Measurements from ENCODE around the gene AKAP10. TPM values are rescaled to one million over a fixed set of nuclear protein-coding genes. Genes with fewer than 3 reads are reported as not detected.

AKAP10 gene
- total RNA-seq, 1 experiment from 2014 or later: 34.1 TPM

DNA sequence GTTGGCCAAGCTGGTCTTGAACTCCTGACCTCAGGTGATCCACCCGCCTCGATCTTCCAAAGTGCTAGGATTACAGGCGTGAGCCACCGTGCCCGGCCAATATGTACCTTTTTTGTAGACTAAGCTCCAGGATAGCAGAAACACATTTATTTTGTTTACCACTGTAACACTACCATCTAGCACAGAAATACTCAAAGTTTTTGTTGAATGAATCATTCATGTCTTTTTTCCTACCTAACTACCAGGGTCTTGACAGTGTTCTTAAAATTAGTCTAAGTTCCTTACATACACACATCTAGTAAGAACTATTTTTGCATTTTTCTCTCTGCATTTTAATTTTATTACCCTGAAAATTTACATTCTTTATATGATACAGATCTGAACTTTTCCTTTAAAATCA, 44.4 kb downstream of the AKAP10 start:
- Mint-ChIP-seq H3K4me3 (ENCODE audit: unreplicated experiment) (no peak overlapping the region), H3K27me3 (ENCODE audit: insufficient read depth, unreplicated experiment) (no peaks in the 10 kb centered on the region), H3K36me3 (ENCODE audit: insufficient read depth, unreplicated experiment) (peaks cover 79% of the 10 kb centered on the region), H3K27ac (ENCODE audit: low read depth, unreplicated experiment) (no peak overlapping the region), H3K4me1 (ENCODE audit: insufficient read depth, unreplicated experiment) (peaks cover 5% of the 10 kb centered on the region), H3K9me3 (ENCODE audit: unreplicated experiment) (no peaks in the 10 kb centered on the region)
- ChIA-PET POLR2A (interaction anchor here (0.6 kb wide), 1 partner anchor 11 kb away, joined by 3 read pairs; no protein-coding TSS in a partner anchor), CTCF (no interaction called here)
- no TSS peak for BruUV-seq (replicated peaks)
- DNase-seq (ENCODE audit: unreplicated experiment): no peak
- TF ChIP-seq, protein P1, sequence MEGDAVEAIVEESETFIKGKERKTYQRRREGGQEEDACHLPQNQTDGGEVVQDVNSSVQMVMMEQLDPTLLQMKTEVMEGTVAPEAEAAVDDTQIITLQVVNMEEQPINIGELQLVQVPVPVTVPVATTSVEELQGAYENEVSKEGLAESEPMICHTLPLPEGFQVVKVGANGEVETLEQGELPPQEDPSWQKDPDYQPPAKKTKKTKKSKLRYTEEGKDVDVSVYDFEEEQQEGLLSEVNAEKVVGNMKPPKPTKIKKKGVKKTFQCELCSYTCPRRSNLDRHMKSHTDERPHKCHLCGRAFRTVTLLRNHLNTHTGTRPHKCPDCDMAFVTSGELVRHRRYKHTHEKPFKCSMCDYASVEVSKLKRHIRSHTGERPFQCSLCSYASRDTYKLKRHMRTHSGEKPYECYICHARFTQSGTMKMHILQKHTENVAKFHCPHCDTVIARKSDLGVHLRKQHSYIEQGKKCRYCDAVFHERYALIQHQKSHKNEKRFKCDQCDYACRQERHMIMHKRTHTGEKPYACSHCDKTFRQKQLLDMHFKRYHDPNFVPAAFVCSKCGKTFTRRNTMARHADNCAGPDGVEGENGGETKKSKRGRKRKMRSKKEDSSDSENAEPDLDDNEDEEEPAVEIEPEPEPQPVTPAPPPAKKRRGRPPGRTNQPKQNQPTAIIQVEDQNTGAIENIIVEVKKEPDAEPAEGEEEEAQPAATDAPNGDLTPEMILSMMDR (IDR thresholded peaks at IDR 0.05; ENCODE audit: unreplicated experiment): no peak
- intact Hi-C loops (cut with micrococcal nuclease): no loop called here

GRCh38 chr17:19928299-19928698, 49.3 kb downstream of the AKAP10 start:
- TF ChIP-seq, protein P1 (IDR thresholded peaks at IDR 0.05; ENCODE audit: unreplicated experiment): no peak
- no peaks in the 10 kb centered on the region for H3K27me3 Mint-ChIP-seq (ENCODE audit: insufficient read depth, unreplicated experiment)
- peak; percentile 56 for DNase-seq (ENCODE audit: unreplicated experiment)
- intact Hi-C loops (cut with micrococcal nuclease): no loop called here
- no TSS peak for BruUV-seq (replicated peaks)
- POLR2A ChIA-PET: interaction anchor here (0.7 kb wide), 1 partner anchor 8 kb away, joined by 4 read pairs; no protein-coding TSS in a partner anchor
- H3K4me1 Mint-ChIP-seq (ENCODE audit: insufficient read depth, unreplicated experiment): no peaks in the 10 kb centered on the region
- peaks cover 83% of the 10 kb centered on the region for H3K36me3 Mint-ChIP-seq (ENCODE audit: insufficient read depth, unreplicated experiment)
- no peak overlapping the region for H3K27ac Mint-ChIP-seq (ENCODE audit: low read depth, unreplicated experiment)
- H3K9me3 Mint-ChIP-seq (ENCODE audit: unreplicated experiment): no peaks in the 10 kb centered on the region
- CTCF ChIA-PET: no interaction called here
- H3K4me3 Mint-ChIP-seq (ENCODE audit: unreplicated experiment): no peak overlapping the region

DNA sequence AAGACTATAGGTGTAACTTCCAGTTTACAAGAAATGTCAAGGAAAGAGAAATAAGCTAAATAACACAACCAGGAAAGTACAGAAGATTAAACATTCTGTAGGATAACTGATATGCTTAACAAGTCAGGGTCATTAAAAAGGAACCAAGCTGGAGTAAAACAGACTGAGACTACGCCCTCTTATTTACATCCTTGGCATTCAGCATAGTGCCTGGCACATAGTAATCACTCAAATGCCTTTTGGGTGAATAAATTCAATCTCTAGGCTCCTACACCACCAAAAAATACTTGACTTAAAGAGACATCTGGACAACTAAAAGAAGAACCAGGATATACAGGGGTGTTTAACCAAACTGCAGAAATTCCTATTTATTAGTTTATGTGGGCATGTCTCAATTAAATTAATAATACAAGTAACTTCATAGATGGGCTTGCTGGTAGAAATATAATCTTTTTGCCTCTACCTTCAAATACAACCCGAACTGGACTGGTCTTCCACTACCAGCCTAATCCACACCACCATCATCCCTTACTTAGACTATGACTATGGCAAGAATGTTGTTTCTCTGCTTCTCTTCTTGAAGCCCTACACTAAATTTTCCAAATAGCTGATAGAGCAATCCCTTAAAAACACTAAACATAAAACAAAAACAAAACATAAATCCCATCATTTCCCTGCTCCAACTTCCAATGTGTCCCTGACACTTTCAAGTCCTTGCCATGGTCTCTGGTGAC, 62.2 kb downstream of the AKAP10 start:
- DNase-seq (ENCODE audit: unreplicated experiment): no peak
- BruUV-seq (replicated peaks): no TSS peak
- TF ChIP-seq, protein P1 (IDR thresholded peaks at IDR 0.05; ENCODE audit: unreplicated experiment): no peak
- Mint-ChIP-seq H3K36me3 (ENCODE audit: insufficient read depth, unreplicated experiment) (peaks cover 69% of the 10 kb centered on the region), H3K27ac (ENCODE audit: low read depth, unreplicated experiment) (peak overlapping the region; percentile 4), H3K27me3 (ENCODE audit: insufficient read depth, unreplicated experiment) (no peaks in the 10 kb centered on the region), H3K9me3 (ENCODE audit: unreplicated experiment) (no peaks in the 10 kb centered on the region), H3K4me3 (ENCODE audit: unreplicated experiment) (no peak overlapping the region), H3K4me1 (ENCODE audit: insufficient read depth, unreplicated experiment) (peaks cover 18% of the 10 kb centered on the region)
- CTCF ChIA-PET: no interaction called here
- intact Hi-C loops (cut with micrococcal nuclease): no loop called here
- POLR2A ChIA-PET: no interaction called here

- Mint-ChIP-seq H3K9me3 (ENCODE audit: unreplicated experiment) (no peaks in the 10 kb centered on the region), H3K36me3 (ENCODE audit: insufficient read depth, unreplicated experiment) (peaks cover 85% of the 10 kb centered on the region), H3K4me1 (ENCODE audit: insufficient read depth, unreplicated experiment) (peaks cover 14% of the 10 kb centered on the region), H3K27me3 (ENCODE audit: insufficient read depth, unreplicated experiment) (no peaks in the 10 kb centered on the region), H3K4me3 (ENCODE audit: unreplicated experiment) (no peak overlapping the region), H3K27ac (ENCODE audit: low read depth, unreplicated experiment) (no peak overlapping the region)
- intact Hi-C loops (cut with micrococcal nuclease): no loop called here
- no peak for DNase-seq (ENCODE audit: unreplicated experiment)
- POLR2A ChIA-PET: no interaction called here
- no TSS peak for BruUV-seq (replicated peaks)
- CTCF ChIA-PET: no interaction called here
- TF ChIP-seq, protein P1 (IDR thresholded peaks at IDR 0.05; ENCODE audit: unreplicated experiment): no peak
Observed at GRCh38 chr17:19911033-19911432, 66.6 kb downstream of the AKAP10 start.
